GM13977 (cell line): Measurements from ENCODE around the gene AK9.

Experiments used
- DNase-seq: peaks from one replicate; pipeline ENCODE4 v3.0.0; 2012; ENCODE audit warnings: low spot score
- in situ Hi-C: fragments of 300-500 bp; cut with MboI; formaldehyde crosslinking; loops from one replicate; pipeline ENCODE4 v1.12.0; 2022; ENCODE audit warnings: low sequenced_read_pairs, low pct_unique_long_range_greater_than_20kb, mixed read lengths, inconsistent platforms; ENCODE audit not compliant: unreplicated experiment
- TF ChIP-seq, protein P1 (sequence below): IDR thresholded peaks from 2 replicates; pipeline ENCODE4 v1.5.1; 2012; ENCODE audit warnings: mild to moderate bottlenecking, control low read depth; ENCODE audit not compliant: insufficient read depth; ENCODE audit errors: extremely low read depth, missing control alignments

The AK9 gene

GRCh38 chr6:109449795-109450673 is 241.0 kb downstream of the AK9 start:
- in situ Hi-C loops: no loop called here
- TF ChIP-seq, protein P1, sequence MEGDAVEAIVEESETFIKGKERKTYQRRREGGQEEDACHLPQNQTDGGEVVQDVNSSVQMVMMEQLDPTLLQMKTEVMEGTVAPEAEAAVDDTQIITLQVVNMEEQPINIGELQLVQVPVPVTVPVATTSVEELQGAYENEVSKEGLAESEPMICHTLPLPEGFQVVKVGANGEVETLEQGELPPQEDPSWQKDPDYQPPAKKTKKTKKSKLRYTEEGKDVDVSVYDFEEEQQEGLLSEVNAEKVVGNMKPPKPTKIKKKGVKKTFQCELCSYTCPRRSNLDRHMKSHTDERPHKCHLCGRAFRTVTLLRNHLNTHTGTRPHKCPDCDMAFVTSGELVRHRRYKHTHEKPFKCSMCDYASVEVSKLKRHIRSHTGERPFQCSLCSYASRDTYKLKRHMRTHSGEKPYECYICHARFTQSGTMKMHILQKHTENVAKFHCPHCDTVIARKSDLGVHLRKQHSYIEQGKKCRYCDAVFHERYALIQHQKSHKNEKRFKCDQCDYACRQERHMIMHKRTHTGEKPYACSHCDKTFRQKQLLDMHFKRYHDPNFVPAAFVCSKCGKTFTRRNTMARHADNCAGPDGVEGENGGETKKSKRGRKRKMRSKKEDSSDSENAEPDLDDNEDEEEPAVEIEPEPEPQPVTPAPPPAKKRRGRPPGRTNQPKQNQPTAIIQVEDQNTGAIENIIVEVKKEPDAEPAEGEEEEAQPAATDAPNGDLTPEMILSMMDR: no peak
- no peak for DNase-seq

GRCh38 chr6:109449064-109449794 is 241.8 kb downstream of the AK9 start:
- TF ChIP-seq, protein P1: no peak
- no peak for DNase-seq
- in situ Hi-C loops: no loop called here

DNA sequence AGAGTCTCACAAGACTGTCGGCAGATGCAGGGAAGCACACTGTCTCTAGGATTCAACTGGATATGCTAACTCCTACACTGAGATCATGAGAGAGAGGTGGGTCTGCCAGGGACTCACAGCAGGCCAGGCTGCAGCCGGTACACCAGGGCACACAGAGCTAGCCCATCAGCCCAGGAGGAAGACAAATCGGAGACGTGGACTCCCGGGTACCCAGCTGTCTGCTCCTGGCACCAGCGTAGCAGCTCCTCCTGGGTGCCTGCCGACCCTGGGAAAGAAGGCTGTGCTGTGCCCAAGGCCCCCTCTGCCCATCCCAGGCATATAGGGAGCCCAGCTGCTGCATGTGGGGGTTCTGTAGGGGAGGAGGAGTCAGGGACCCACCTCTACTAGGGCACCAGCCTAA is 242.4 kb downstream of the AK9 start:
- no peak for DNase-seq
- TF ChIP-seq, protein P1: no peak
- in situ Hi-C loops: no loop called here

GRCh38 chr6:109447878-109448555 is 243.0 kb downstream of the AK9 start:
- TF ChIP-seq, protein P1: no peak
- no peak for DNase-seq
- in situ Hi-C loops: no loop called here

DNA sequence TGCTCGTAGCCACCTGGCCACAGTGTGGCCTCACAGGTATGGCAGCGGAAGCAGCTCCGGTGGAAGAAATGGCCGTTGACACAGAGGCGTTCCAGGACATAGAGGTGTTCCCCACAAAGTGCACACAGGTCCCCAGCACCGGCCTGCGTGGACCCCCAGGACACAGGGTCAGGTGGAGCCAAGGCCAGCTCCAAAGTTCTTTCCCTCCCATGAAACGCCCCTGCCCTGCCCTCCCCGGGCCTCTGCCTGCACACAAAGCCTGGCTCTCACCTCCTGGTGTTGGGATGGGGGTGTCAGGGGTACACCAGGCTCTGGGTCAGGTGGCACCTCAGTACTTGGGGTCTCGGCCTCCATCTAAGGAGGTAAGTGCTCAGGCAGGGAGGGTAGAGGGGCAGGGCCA is 243.9 kb downstream of the AK9 start:
- TF ChIP-seq, protein P1: no peak
- no peak for DNase-seq
- in situ Hi-C loops: no loop called here

DNA sequence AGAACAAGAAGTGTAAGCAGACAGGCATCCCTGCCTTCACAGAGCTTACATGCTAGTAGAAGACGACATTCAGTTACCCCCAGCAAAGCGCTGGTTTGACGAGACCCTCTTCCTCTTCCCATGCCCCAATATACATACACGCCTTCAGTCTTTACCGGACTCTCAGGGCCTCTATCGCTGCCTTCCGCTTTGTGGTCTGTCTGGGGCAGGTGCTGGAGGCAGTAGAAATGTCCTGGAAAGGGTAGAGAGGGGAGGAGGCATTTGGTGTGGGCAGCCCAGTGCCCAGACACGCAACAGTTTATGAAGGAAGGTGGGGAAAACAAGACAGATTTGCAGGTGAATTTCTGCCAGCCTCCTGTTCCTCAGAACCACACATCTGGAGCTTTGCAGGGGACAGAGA is 244.5 kb downstream of the AK9 start:
- no peak for DNase-seq
- TF ChIP-seq, protein P1: no peak
- in situ Hi-C loops: no loop called here
